Middle frontal gyrus (tissue), 1 donor: Measurements from ENCODE around the gene CNOT6L.
"Not testable (repeated sequence)": the region's sequence is repeated elsewhere in the genome, so short reads cannot be mapped to it uniquely, and the experiment has no call there.

Source experiments
- DNase-seq: peaks from one replicate; pipeline ENCODE4 v3.0.0-alpha.2; 2015; ENCODE audit warnings: low spot score; ENCODE audit errors: extremely low spot score

Gene CNOT6L

GRCh38 chr4:77782102-77782835 is 36.9 kb downstream of the CNOT6L start:
- DNase-seq, result no peak

GRCh38 chr4:77780762-77781161 is 38.4 kb downstream of the CNOT6L start:
- DNase-seq, result not testable (repeated sequence)

DNA sequence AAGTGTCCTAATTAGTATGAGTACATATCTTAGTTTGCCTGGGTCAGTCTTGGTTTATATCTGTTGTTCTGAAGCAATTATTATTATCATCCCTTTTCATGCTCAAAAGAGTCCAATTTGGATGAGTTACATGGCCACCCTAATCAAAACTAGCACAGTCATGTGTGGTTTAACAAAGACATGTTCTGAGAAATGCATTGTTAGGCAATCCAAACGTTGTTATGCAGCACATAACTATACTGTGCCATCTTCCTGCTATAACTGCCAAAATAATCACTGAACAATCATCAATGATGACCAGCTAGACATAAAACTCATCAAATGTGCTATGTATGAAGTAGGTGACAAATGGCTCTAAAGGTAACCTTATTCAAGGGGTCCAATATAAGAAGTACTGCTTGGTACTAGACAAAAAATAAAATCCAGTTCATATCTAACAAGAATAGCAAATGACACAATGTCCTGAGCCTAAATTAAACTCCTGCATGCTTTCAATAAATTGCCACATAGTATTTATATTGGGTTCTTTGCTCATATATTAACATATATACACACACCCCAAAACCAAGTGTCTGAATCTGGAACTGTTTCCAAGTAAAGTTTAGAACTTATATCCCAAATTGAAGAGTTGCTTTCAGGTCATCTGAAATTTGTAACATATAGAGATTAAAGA is 41.9 kb downstream of the CNOT6L start:
- no peak for DNase-seq

- DNase-seq, result no peak
These were observed 42.7 kb downstream of the CNOT6L start for GRCh38 chr4:77776182-77777134.

GRCh38 chr4:77773101-77773500 is 46.1 kb downstream of the CNOT6L start:
- no peak for DNase-seq

DNA sequence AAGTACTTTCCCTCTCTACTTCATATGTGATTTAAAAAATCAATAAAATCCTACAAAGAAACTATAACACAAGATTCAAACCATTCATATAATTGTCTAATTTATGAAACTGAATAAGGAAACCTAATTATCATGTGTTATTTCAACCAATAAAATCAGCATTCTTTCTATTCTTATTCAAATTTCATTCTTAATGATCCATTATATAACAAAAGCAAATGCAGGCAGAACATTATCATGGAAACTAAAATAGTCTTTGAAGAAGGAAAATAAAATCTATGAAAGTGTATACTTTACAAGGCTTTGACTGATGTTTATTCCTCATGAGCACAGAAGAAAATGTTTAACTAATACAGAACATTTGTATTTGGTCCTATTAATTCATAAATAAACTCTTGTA is 47.6 kb downstream of the CNOT6L start:
- no peak for DNase-seq

GRCh38 chr4:77765720-77766119 is 53.4 kb downstream of the CNOT6L start:
- no peak for DNase-seq

GRCh38 chr4:77762531-77762930 is 56.6 kb downstream of the CNOT6L start:
- no peak for DNase-seq

DNA sequence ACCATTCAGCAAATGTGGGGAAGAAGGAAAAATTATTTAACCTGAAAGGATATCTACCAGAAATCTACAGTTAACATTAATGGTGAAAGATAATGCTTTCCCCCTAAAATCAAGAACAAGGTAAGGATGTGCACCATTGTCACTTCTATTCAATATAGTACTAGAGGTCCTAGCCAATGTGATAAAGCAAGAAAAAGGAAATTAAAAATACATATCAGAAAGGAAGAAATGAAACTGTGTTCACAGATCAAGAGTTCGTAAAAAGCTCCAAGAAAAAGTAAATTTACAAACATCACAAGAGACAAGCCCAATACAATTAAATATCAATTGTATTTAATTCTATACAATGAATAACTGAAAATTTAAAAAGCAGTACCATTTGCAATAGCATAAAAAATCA is 57.6 kb downstream of the CNOT6L start:
- DNase-seq, result no peak

GRCh38 chr4:77758804-77759203 is 60.4 kb downstream of the CNOT6L start:
- no peak for DNase-seq

- DNase-seq, result no peak
These were observed 67.4 kb downstream of the CNOT6L start for GRCh38 chr4:77751764-77752163.

GRCh38 chr4:77745792-77746191 is 73.4 kb downstream of the CNOT6L start:
- no peak for DNase-seq

GRCh38 chr4:77742054-77742453 is 77.1 kb downstream of the CNOT6L start:
- no peak for DNase-seq

- DNase-seq, result no peak
These were observed 78.7 kb downstream of the CNOT6L start for GRCh38 chr4:77740480-77740879.

GRCh38 chr4:77734928-77735327 is 84.2 kb downstream of the CNOT6L start:
- DNase-seq, result no peak

- no peak for DNase-seq
These were observed 87.5 kb downstream of the CNOT6L start for GRCh38 chr4:77731656-77732055.

DNA sequence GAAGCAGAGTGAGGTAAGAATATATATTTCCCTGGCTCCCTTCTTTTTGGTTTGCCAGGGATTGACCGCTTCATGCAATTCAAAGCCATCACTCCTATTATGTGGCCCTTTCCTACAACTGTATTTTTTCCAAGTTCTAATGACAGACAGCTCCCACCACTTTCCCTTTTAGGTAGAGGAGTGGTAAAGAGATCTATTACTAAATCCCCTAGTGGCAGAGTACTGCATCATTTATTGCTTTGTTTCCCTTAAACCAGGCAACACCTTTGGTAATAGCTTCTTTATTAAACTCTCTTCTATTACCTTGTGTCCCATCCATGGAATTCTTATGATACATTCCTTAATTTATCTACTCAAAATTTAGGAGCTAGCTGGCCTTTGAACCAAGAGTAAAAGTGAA is 90.7 kb downstream of the CNOT6L start:
- DNase-seq, result no peak

DNA sequence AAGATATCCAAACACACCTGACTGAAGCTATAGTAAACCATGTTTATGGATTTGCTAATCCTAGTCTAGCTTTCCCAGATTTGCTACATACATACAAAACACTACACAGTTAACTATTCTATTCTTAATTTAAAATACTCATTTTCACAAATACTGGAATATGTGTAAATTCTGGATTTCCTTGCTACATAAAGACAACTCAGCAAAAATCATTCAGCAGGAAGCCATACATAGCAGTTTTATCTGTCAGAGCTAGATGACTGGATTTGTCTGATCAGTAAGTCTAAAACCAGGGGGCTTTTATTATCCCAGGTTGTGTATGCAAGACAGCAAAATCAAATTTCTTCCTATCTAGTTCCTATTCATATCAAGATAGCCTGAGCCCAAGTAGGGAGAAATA is 98.1 kb downstream of the CNOT6L start:
- no peak for DNase-seq

GRCh38 chr4:77718500-77718899 is 100.7 kb downstream of the CNOT6L start:
- DNase-seq, result not testable (repeated sequence)

GRCh38 chr4:77715414-77716290 is 103.5 kb downstream of the CNOT6L start:
- no peak for DNase-seq

GRCh38 chr4:77714514-77714913 is 104.7 kb downstream of the CNOT6L start:
- DNase-seq, result no peak
